GM23338 (cell line): ENCODE results near the gene WWOX. TPM values are rescaled to one million over a fixed set of nuclear protein-coding genes. Genes with fewer than 3 reads are reported as not detected.

Experiments used
- ATAC-seq: fragments of 200-7000 bp; cut with Tn5 transposase; 3 replicates; pipeline ENCODE4 v1.9.1; 2020
- DNase-seq: peaks from one replicate; pipeline ENCODE4 v3.0.0-alpha.2; 2015; ENCODE audit warnings: low spot score
- H2AFZ ChIP-seq: fragments of 200-600 bp; sonication (generic); 2 replicates; pipeline ENCODE4 v1.8.0; 2016; ENCODE audit warnings: antibody characterized with exemption, mild to moderate bottlenecking, moderate library complexity
- H3F3A ChIP-seq: fragments of 200-600 bp; sonication (generic); replicated peaks from 2 replicates; pipeline ENCODE4 v1.8.0; 2017; ENCODE audit warnings: antibody characterized with exemption, mixed run types, low read depth
- H3K27ac ChIP-seq: fragments of 200-600 bp; sonication (generic); 2 replicates; pipeline ENCODE4 v1.6.1; 2016; ENCODE audit warnings: low read depth
- H3K27me3 ChIP-seq: fragments of 200-600 bp; sonication (generic); 2 replicates; pipeline ENCODE4 v1.8.0; 2016; ENCODE audit warnings: mild to moderate bottlenecking, mixed run types, moderate library complexity; ENCODE audit not compliant: insufficient read depth
- H3K36me3 ChIP-seq: fragments of 200-600 bp; sonication (generic); 2 replicates; pipeline ENCODE4 v1.8.0; 2016; ENCODE audit warnings: mild to moderate bottlenecking; ENCODE audit not compliant: insufficient read depth
- H3K4me1 ChIP-seq: fragments of 200-600 bp; sonication (generic); 2 replicates; pipeline ENCODE4 v1.8.0; 2016; ENCODE audit warnings: mild to moderate bottlenecking, moderate library complexity; ENCODE audit not compliant: insufficient read depth
- H3K4me2 ChIP-seq: fragments of 200-600 bp; sonication (generic); 2 replicates; pipeline ENCODE4 v1.7.1; 2017; ENCODE audit warnings: mixed run types
- H3K4me3 ChIP-seq: fragments of 200-600 bp; sonication (generic); 2 replicates; pipeline ENCODE4 v1.6.1; 2016; ENCODE audit warnings: mixed run types
- H3K79me2 ChIP-seq: fragments of 200-600 bp; sonication (generic); replicated peaks from 2 replicates; pipeline ENCODE4 v1.8.0; 2017; ENCODE audit warnings: mild to moderate bottlenecking; ENCODE audit not compliant: insufficient read depth
- H3K9me2 ChIP-seq: fragments of 200-600 bp; sonication (generic); 2 replicates; pipeline ENCODE4 v1.8.0; 2017; ENCODE audit not compliant: insufficient read depth
- H4K20me1 ChIP-seq: fragments of 200-600 bp; sonication (generic); replicated peaks from 2 replicates; pipeline ENCODE4 v1.8.0; 2017; ENCODE audit warnings: mild to moderate bottlenecking; ENCODE audit not compliant: insufficient read depth
- H3K27ac Mint-ChIP-seq: 2 replicates; pipeline ENCODE4 v1.8.0; 2020; ENCODE audit warnings: inconsistent platforms, mild to moderate bottlenecking, moderate library complexity, mixed read lengths
- H3K27me3 Mint-ChIP-seq: 3 replicates; pipeline ENCODE4 v1.8.0; 2022; ENCODE audit warnings: low read depth, mild to moderate bottlenecking, moderate library complexity, mixed read lengths, inconsistent platforms; ENCODE audit not compliant: insufficient read depth, poor library complexity
- H3K36me3 Mint-ChIP-seq: 3 replicates; pipeline ENCODE4 v1.8.0; 2021; ENCODE audit warnings: low read depth, mild to moderate bottlenecking, inconsistent platforms, moderate library complexity, mixed read lengths
- H3K4me1 Mint-ChIP-seq: 3 replicates; pipeline ENCODE4 v1.8.0; 2020; ENCODE audit warnings: mild to moderate bottlenecking, inconsistent platforms, mixed read lengths
- H3K4me3 Mint-ChIP-seq: 3 replicates; pipeline ENCODE4 v1.8.0; 2021; ENCODE audit warnings: moderate library complexity, mild to moderate bottlenecking, inconsistent platforms, mixed read lengths
- H3K9me3 Mint-ChIP-seq: 3 replicates; pipeline ENCODE4 v1.8.0; 2020; ENCODE audit warnings: moderate library complexity, mild to moderate bottlenecking, inconsistent platforms, mixed read lengths
- CREB1 ChIP-seq: fragments of 250-450 bp; sonication (Bioruptor Pico); IDR thresholded peaks from 2 replicates; pipeline ENCODE4 v1.5.0; 2020; ENCODE audit warnings: low read depth, mild to moderate bottlenecking, moderate library complexity
- CTCF ChIP-seq, 2 experiments: fragments of 200-600 bp in 1 of 2; sonication (generic) in 1 of 2; conservative IDR thresholded peaks; 2 replicates each; pipeline versions ENCODE4 v1.5.1 to v1.6.1; 2016 to 2017; ENCODE audit warnings: antibody characterized with exemption in 2 of 2, low read depth in 2 of 2, mild to moderate bottlenecking in 2 of 2, moderate library complexity in 1 of 2
- ETS1 ChIP-seq: IDR thresholded peaks from 2 replicates; pipeline ENCODE4 v1.6.1; 2016; ENCODE audit warnings: antibody characterized with exemption
- EZH2 ChIP-seq: fragments of 200-600 bp; sonication (generic); IDR thresholded peaks from one replicate; pipeline ENCODE4 v1.8.0; 2017; ENCODE audit warnings: antibody characterized with exemption, mild to moderate bottlenecking, low read depth; ENCODE audit not compliant: unreplicated experiment
- EZH2phosphoT487 ChIP-seq: fragments of 200-600 bp; sonication (generic); IDR thresholded peaks from one replicate; pipeline ENCODE4 v1.8.1; 2018; ENCODE audit warnings: antibody characterized with exemption; ENCODE audit not compliant: unreplicated experiment
- JUNB ChIP-seq: IDR thresholded peaks from one replicate; pipeline ENCODE4 v1.6.1; 2016; ENCODE audit warnings: antibody characterized with exemption; ENCODE audit not compliant: unreplicated experiment
- NANOG ChIP-seq: IDR thresholded peaks from 2 replicates; pipeline ENCODE4 v1.6.1; 2016; ENCODE audit warnings: antibody characterized with exemption, borderline replicate concordance
- POLR2AphosphoS5 ChIP-seq: IDR thresholded peaks from 2 replicates; pipeline ENCODE4 v1.6.1; 2016; ENCODE audit warnings: antibody characterized with exemption, low read depth
- REST ChIP-seq: IDR thresholded peaks from one replicate; pipeline ENCODE4 v1.6.1; 2018; ENCODE audit warnings: antibody characterized with exemption; ENCODE audit not compliant: unreplicated experiment
- STAT1 ChIP-seq: IDR thresholded peaks from one replicate; pipeline ENCODE4 v1.6.1; 2016; ENCODE audit warnings: antibody characterized with exemption; ENCODE audit not compliant: unreplicated experiment
- ZNF114 ChIP-seq: fragments of 250-450 bp; sonication (Bioruptor Pico); IDR thresholded peaks from 2 replicates; pipeline ENCODE4 v1.5.0; 2020; ENCODE audit warnings: mild to moderate bottlenecking, moderate library complexity
- ZNF331 ChIP-seq: fragments of 250-450 bp; sonication (Bioruptor Pico); IDR thresholded peaks from 2 replicates; pipeline ENCODE4 v1.5.0; 2020; ENCODE audit warnings: low read depth, mild to moderate bottlenecking, moderate library complexity
- ZNF462 ChIP-seq: fragments of 250-450 bp; sonication (Bioruptor Pico); IDR thresholded peaks from 2 replicates; pipeline ENCODE4 v1.5.0; 2020; ENCODE audit warnings: mild to moderate bottlenecking, moderate library complexity
- polyA plus RNA-seq: library from polyadenylated mRNA; unstranded; fragments of >200 nt; fragmentation: Nextera tagmentation; extraction: Ambion mirVana; gene quantifications from 2 replicates; pipeline ENCODE4 v1.2.1, GENCODE V29; 2016
- total RNA-seq: library from RNA; depleted of rRNA; stranded (reverse); fragments of >200 nt; shearing (Covaris generic); gene quantifications from 2 replicates; pipeline ENCODE4 v1.2.3, GENCODE V29; 2014

WWOX gene
- total and polyA plus RNA-seq, 2 experiments from 2014 or later, result 10.0 to 19.3 TPM

GRCh38 chr16:78970650-78971049, 871.2 kb downstream of the WWOX start:
- Mint-ChIP-seq H3K36me3 (peaks cover 1% of the 10 kb centered on the region; the same call in 1 of the 3 replicates), H3K4me3 (no peak overlapping the region), H3K9me3 (peaks cover 1% of the 10 kb centered on the region; the same call in 2 of the 3 replicates), H3K4me1 (peaks cover 46% of the 10 kb centered on the region), H3K27ac (no peak overlapping the region), H3K27me3 (peaks cover 4% of the 10 kb centered on the region)
- Histone ChIP-seq H3K4me1 (peaks cover 11% of the 10 kb centered on the region; the same call in 1 of the 2 replicates), H3K4me3 (no peak overlapping the region), H3F3A (no peaks in the 10 kb centered on the region), H3K9me2 (peaks cover 4% of the 10 kb centered on the region; the same call in 1 of the 2 replicates), H4K20me1 (no peaks in the 10 kb centered on the region), H3K27ac (no peak overlapping the region), H2AFZ (no peak overlapping the region), H3K36me3 (no peaks in the 10 kb centered on the region), H3K79me2 (no peaks in the 10 kb centered on the region), H3K27me3 (no peaks in the 10 kb centered on the region), H3K4me2 (no peak overlapping the region)
- DNase-seq (no peak), ATAC-seq (no peak)
- no peak for TF ChIP-seq ZNF114 (CRISPR knock-in tag)
- no peak for TF ChIP-seq EZH2
- no peak for TF ChIP-seq STAT1
- no peak for TF ChIP-seq ZNF331 (CRISPR knock-in tag)
- TF ChIP-seq NANOG, result no peak
- TF ChIP-seq EZH2phosphoT487, result no peak
- TF ChIP-seq CTCF (conservative IDR thresholded peaks at IDR 0.05; ENCODE audit: low read depth in 2 of 2), result no peak
- TF ChIP-seq JUNB, result no peak
- no peak for TF ChIP-seq ZNF462 (CRISPR knock-in tag)
- no peak for TF ChIP-seq POLR2AphosphoS5
- TF ChIP-seq CREB1 (CRISPR knock-in tag), result no peak
- TF ChIP-seq REST, result no peak
- no peak for TF ChIP-seq ETS1
